GM11168 (cell line): ENCODE results near the gene ITGAX.
"Not testable (repeated sequence)": the region's sequence is repeated elsewhere in the genome, so short reads cannot be mapped to it uniquely, and the experiment has no call there.

ENCODE experiments used
- in situ Hi-C: fragments of 300-500 bp; cut with MboI; formaldehyde crosslinking; loops from one replicate; pipeline ENCODE4 v1.12.0; 2022; ENCODE audit warnings: low sequenced_read_pairs; ENCODE audit not compliant: unreplicated experiment

ITGAX gene

DNA sequence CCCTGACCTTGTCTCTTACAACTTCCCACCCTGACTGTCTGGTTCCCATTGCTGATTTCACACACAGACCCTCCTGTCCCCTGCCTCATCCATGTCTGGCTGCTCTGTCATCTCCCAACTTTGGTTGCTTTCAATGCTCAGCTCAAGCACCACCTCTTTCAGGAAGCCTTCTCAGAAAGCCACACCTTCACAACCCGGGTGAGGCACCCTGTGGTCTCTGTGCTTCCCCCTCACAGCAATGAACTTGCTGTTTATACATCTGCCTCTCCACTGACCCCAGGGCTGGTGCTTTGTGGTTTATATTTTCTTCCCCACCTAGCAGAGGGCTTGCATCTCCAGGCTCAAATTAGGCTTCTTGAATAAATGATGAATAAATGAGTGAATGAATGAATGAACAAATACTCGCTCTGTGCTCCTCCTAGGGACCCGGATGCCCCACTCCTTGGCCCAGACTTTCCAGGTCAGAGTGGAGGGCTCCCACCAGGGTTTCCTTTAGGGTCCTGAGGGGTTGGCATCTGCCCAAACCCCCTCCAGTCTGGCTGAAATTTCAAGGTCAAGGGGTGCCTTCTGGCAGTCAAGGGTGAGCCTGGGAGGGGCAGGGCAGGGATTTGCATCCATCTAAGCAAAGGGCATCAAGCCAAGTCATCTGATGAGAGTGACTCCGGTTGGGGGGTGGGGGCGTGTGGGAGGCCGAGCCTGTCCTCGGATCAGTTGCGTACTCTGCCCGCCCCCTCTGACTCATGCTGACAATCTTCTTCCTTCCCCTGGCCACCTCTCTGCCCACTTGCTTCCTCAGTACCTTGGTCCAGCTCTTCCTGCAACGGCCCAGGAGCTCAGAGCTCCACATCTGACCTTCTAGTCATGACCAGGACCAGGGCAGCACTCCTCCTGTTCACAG, at the start of gene ITGAX:
TSS of gene ITGAX (plus strand) at position 783 of the 898 bp plus-strand sequence. CDS start at position 862, 79 bp downstream.
- in situ Hi-C loops, result no loop called here

DNA sequence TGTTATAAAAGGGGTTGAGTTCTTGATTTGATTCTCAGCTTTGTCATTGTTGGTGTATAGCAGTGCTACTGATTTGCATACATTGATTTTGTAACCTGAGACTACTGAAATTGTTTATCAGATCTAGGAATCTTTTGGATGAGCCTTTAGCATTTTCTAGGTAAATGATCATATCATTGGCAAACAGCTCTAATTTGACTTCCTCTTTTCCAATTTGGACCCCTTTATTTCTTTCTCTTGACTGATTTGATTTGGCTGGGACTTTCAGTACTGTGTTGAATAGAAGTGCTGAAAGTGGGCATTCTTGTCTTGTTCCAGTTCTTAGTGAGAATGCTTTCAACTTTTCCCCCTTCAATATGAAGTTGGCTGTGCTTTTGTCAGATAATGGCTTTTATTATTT, 49.8 kb upstream of the ITGAX start:
- in situ Hi-C loops, result no loop called here

DNA sequence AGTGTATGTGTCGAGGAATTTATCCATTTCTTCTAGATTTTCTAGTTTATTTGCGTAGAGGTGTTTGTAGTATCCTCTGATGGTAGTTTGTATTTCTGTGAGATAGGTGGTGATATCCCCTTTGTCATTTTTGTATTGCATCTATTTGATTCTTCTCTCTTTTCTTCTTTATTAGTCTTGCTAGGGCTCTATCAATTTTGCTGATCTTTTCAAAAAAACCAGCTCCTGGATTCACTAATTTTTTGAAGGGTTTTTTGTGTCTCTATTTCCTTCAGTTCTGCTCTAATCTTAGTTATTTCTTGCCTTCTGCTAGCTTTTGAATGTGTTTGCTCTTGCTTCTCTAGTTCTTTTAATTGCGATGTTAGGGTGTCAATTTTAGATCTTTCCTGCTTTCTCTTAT, 46.6 kb upstream of the ITGAX start:
- in situ Hi-C loops, result not testable (repeated sequence)

DNA sequence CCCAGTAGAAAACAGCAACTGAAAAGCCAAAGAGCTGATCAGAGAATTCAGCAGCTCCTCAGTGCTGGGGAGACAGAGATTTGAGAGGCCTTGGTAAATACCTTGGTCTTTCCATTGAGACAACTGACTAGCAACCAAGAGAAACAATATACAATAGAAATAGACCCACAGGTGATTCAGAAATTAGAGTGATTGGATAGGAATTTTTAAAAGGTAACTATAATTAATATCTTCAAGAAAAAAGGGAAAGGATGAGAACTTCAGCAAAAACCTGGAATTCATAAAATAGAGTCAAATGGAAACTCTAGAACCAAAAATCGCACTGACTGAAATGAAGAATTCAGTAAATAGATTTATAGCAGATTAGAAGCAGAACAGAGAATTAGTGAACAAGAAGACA, 32.5 kb upstream of the ITGAX start:
- in situ Hi-C loops, result no loop called here

DNA sequence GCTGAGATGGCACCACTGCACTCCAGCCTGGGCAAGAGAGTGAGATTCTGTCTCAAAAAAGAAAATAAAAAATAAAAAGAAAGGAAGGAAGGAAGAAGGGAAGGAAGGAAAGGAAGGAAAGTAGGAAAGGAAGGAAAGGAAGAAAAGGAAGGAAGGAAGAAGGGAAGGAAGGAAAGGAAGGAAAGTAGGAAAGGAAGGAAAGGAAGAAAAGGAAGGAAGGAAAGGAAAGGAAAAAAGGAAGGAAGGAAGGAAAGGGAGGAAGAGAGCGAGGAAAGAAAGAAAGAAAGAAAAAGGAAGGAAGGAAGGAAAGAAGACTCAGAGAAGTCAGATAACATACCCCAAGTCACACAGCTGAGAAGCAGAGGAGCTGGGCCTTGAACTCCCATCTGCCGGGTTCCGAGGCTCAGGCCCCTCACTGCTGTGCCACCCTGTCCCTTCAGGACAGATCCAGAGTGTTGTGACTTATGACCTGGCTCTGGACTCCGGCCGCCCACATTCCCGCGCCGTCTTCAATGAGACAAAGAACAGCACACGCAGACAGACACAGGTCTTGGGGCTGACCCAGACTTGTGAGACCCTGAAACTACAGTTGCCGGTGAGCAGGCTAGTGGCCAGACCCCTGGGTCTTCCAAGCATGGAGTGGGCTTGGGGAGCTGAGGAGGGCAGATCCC, 30.9 kb upstream of the ITGAX start:
- in situ Hi-C loops, result no loop called here

DNA sequence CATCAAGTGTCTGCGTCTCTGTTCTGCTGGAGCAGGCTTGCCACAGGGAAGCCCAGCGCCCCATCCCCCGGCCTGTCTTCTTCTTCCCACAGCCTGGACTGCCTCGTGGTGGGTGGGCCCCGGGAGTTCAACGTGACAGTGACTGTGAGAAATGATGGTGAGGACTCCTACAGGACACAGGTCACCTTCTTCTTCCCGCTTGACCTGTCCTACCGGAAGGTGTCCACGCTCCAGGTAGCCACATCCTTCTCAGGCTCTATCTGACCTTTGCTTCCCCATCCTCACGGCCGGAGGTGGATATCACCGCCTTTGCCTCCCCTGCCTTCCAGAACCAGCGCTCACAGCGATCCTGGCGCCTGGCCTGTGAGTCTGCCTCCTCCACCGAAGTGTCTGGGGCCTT, 29.8 kb upstream of the ITGAX start:
- in situ Hi-C loops, result no loop called here

DNA sequence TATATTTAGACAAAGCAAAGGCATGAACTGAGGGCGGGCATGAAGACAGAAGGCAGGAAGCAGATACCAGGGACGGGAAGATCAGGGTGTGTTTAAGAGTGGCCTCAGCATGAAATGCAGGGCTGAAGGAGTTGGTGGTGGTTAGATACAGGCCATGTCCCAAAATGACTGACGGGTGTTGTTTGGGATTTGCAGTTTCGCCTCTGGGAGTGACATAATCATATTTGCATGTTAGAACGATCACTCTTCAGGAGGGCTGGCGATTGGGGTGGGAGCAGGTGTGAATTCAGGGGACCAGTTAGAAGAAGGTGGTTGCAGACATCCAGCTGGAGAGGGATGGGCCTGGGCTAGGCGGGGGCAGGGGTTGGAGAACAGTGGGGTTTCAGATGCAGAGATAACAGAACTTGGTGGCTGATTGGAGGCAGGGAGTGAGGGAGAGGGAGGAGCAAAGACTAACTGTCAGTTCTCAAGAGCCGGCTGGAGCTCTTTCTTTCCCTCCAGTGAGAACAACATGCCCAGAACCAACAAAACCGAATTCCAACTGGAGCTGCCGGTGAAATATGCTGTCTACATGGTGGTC, 27.2 kb upstream of the ITGAX start:
- in situ Hi-C loops, result no loop called here

DNA sequence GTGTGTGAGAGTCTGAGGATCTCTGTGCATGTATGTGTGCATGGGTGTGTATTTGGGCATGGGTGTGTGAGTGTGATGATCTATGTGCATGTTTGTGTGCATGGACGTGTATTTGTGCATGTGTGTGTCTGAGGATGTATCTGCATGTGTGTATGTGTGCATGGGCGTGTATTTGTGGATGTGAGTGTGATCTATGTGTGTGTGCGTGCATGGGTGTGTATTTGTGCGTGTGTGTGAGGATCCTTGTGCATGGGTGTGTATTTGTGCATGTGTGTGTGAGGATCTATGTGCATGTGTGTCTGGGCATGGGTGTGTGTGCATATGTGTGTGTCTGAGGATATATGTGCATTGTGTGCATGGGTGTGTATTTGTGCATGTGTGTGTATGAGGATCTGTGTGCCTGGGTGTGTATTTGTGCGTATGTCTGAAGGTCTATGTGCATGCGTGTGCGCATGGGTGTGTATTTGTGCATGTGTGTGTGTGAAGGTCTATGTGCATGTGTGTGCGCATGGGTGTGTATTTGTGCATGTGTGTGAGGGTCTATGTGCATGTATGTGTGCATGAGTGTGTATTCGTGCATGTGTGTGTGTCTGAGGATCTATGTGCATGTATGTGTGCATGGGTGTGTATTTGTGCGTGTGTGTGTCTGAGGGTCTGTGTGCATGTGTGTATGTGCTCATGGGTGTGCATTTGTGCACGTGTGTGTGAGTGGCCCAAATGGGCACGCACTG, 26.5 kb upstream of the ITGAX start:
- in situ Hi-C loops, result no loop called here

DNA sequence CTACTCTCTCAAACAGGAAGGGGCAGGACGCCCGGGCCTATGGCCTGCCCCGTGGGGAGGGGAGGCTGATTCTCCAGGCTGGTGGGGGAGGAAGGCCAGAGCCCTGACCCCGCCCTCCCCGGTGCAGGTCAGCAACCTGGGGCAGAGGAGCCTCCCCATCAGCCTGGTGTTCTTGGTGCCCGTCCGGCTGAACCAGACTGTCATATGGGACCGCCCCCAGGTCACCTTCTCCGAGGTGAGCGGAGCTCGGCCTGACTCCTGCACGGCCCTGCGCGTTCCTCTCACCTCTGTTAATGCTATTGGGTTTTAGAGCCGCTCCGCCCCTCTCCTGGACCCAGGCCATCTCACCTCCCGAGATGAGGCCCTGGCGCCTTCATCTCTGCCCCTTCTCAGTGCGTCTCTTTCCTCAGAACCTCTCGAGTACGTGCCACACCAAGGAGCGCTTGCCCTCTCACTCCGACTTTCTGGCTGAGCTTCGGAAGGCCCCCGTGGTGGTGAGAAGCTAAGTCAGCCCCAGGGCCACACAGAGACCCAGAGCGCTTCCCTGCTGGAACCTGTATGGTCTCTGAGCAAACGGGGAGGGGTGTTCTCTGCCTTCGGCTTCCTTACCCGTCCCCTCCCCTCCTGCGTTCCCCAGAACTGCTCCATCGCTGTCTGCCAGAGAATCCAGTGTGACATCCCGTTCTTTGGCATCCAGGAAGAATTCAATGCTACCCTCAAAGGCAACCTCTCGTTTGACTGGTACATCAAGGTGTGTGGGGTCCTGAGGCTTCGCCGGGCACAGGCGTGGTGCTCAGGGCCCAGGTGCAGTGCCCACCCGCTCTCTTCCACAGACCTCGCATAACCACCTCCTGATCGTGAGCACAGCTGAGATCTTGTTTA, 25.1 kb upstream of the ITGAX start:
- in situ Hi-C loops, result no loop called here

DNA sequence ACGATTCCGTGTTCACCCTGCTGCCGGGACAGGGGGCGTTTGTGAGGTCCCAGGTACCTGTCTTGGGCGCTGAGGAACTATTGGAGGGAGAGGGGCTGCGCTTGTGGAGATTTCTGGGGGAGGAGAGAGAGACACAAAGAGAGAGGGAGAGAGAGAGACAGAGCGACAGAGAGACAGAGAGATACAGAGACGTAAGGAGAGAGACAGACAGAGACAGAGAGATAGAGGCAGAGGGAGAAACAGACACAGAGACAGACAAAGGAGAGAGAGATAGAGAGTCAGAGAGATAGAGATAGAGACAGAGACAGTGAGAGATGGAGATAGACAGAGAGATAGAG, 24.5 kb upstream of the ITGAX start:
- in situ Hi-C loops, result no loop called here

DNA sequence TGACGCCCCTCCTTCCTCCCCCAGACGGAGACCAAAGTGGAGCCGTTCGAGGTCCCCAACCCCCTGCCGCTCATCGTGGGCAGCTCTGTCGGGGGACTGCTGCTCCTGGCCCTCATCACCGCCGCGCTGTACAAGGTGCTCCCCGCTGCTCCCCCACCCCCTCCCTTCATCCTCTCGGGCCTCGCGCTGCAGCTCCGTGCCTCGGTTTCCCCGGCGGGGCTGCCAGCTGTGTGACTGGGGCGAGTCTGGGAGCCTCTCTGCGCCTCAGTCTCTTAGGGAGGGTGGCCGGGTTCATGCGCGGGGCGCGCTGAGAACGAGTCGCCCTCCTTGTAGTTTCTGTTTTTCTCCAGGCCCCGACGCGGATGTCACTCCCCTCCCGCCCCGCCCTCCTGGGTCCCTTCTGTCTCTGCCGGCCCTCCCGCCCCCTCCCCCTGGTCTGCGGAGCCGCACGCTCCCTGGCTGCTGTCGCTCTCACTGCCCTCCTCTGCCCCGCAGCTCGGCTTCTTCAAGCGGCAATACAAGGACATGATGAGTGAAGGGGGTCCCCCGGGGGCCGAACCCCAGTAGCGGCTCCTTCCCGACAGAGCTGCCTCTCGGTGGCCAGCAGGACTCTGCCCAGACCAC, 23.7 kb upstream of the ITGAX start:
- in situ Hi-C loops, result no loop called here

DNA sequence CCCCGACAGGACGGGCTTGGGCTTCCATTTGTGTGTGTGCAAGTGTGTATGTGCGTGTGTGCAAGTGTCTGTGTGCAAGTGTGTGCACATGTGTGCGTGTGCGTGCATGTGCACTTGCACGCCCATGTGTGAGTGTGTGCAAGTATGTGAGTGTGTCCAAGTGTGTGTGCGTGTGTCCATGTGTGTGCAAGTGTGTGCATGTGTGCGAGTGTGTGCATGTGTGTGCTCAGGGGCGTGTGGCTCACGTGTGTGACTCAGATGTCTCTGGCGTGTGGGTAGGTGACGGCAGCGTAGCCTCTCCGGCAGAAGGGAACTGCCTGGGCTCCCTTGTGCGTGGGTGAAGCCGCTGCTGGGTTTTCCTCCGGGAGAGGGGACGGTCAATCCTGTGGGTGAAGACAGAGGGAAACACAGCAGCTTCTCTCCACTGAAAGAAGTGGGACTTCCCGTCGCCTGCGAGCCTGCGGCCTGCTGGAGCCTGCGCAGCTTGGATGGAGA, 23.1 kb upstream of the ITGAX start:
- in situ Hi-C loops, result no loop called here

DNA sequence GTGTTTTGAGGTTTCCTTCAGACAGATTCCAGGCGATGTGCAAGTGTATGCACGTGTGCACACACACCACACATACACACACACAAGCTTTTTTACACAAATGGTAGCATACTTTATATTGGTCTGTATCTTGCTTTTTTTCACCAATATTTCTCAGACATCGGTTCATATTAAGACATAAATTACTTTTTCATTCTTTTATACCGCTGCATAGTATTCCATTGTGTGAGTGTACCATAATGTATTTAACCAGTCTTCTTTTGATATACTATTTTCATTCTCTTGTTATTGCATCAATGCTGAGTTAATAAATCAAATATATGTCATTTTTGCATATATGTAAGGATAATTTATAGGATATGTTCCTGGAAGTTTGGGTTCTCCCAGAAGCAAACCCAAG, 22.4 kb upstream of the ITGAX start:
- in situ Hi-C loops, result no loop called here

DNA sequence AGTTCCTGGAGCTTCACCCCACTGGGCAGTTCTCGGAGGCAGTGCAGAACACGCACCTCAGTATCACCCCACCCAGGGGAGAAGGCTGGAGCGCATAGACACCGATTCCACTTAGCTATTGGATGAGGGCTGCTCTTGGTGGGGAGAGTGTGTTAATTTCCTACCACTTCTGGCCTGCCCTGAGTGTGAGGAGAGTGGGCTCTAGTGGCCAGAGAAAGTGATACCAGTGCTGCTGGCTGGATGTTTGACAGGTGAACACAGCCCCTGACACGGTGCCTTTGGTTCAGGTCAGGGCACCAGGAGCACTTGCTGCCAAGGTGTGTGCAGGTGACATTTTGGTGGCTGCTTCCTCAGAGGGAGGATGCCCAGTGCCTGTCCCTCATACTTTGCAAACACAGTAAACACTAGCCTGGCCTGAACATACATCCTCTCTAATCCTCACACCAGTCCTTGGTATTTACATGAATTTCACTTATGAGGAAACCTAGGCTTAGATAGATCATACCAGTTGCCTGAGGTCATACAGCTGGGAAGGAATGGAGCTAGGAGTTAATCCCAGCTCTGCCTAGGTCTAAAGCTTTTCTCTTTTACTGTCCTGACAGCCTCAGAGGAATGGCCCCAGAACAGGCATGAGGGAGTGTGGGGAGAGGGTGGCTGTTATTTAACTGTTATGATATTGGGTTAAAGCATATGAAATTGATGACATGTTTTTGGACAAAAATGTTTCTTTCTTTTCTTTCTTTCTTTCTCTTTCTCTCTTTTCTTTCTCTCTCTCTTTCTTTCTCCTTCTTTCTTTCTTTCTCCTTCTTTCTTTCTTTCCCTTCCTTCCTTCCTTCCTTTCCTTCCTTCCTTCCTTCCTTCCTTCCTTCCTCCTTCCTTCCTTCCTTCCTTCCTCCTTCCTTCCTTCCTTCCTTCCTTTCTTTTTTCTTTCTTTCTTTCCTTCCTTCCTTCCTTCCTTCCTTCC, 21.0 kb upstream of the ITGAX start:
- in situ Hi-C loops, result no loop called here

DNA sequence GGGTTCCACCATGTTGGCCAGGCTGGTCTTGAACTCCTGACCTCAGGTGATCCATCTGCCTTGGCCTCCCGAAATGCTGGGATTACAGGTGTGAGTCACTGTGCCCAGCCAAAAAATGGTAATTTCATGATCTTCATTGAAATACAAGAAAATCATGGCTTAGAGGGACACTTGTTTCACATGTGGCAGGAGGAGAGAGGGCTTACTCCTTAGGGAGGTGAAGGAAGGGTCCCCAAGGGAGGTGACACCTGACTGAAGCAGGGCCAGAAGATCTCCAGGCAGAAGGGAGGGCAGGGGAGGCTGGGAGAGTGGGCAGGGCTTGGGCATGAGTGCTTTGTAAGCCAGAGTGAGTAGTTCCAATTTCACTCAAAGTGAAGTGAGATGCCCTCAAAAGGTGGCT, 20.0 kb upstream of the ITGAX start:
- in situ Hi-C loops, result no loop called here

DNA sequence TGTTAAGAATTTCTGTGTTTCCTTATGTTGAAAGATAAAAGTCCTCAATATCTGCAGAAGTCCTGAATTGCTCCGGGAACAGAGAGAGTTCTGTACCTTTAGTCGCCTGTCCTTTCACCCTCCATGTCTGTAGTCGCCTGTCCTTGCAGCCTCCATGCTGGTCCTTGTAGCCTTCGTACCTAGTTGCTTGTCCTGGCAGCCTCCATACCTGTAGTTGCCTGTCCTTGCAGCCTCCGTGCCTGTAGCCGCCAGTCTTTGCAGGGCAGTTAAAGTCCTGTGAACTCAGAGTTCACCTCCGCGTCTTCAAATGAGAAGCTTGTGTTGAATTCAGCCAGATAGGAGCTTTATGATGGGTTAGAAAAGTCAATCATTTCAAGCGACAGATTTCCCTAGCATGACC, 19.5 kb upstream of the ITGAX start:
- in situ Hi-C loops, result no loop called here

DNA sequence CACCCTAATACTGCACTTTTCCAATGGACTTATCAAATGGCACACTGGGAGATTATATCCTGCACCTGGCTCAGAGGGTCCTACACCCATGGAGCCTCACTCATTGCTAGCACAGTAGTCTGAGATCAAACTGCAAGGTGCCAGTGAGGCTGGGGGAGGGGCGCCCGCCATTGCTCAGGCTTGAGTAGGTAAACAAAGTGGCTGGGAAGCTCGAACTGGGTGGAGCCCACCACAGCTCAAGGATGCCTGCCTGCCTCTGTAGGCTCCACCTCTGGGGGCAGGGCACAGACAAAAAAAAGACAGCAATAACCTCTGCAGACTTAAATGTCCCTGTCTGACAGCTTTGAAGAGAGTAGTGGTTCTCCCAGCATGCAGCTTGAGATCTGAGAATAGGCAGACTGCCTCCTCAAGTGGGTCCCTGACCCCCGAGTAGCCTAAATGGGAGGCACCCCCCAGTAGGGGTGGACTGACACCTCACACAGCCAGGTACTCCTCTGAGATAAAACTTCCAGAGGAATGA, 16.8 kb upstream of the ITGAX start:
- in situ Hi-C loops, result not testable (repeated sequence)

DNA sequence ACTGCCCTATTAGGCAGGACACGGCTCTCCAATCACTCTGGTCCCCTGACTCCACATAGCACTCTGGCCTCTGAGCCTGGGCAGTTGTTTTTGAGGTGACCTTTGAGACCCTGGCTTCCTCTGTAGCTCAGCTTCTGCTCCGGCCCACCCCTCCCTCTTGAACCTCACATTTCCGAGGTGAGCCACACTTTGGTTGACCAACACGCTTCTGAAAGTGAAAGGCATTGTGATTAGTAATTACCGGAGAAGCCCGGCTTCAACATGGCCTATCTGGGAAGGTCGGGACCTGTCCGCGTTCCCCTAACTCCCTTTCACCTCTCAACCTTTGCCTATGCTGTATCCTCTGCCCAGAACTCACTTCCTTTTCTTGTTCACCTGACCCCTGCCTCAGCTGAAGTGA, 10.3 kb upstream of the ITGAX start:
- in situ Hi-C loops, result no loop called here
